Activated CD4-positive, alpha-beta T cell treated with anti-CD3 and anti-CD28 coated beads, Interleukin-2, amount 10 ng/mL, durations not matched to agents 7 days and 5 days (primary cell): Measurements from ENCODE around the gene SMYD2. TPM values are rescaled to one million over a fixed set of nuclear protein-coding genes. Genes with fewer than 3 reads are reported as not detected.
A peak's percentile ranks its signal among the peaks of the same experiment; 100 is the strongest.

Experiments
- CTCF ChIA-PET: fragments of 350-600 bp; sonication (Branson Sonifier 250); formaldehyde crosslinking; loops from one replicate; lab custom pipeline; 2021; ENCODE audit warnings: antibody characterized with exemption; lab: Charles Lee
- POLR2A ChIA-PET: fragments of 350-600 bp; sonication (Branson Sonifier 250); formaldehyde crosslinking; loops from one replicate; lab custom pipeline; 2021; ENCODE audit warnings: antibody characterized with exemption; lab: Charles Lee
- DNase-seq: peaks from one replicate; pipeline ENCODE4 v3.0.0-alpha.2; 2020
- H3K27ac Mint-ChIP-seq: one replicate; pipeline ENCODE4 v1.8.0; 2021; ENCODE audit warnings: mild to moderate bottlenecking, moderate library complexity, mixed read lengths
- H3K27me3 Mint-ChIP-seq: one replicate; pipeline ENCODE4 v1.8.0; 2021; ENCODE audit warnings: mixed read lengths
- H3K36me3 Mint-ChIP-seq: one replicate; pipeline ENCODE4 v1.8.0; 2021; ENCODE audit warnings: low read depth, mixed read lengths
- H3K4me1 Mint-ChIP-seq: one replicate; pipeline ENCODE4 v1.8.0; 2021; ENCODE audit warnings: mixed read lengths
- H3K4me3 Mint-ChIP-seq: one replicate; pipeline ENCODE4 v1.8.0; 2021; ENCODE audit warnings: mild to moderate bottlenecking, moderate library complexity, mixed read lengths
- H3K9me3 Mint-ChIP-seq: one replicate; pipeline ENCODE4 v1.8.0; 2021; ENCODE audit warnings: mixed read lengths
- total RNA-seq, 2 experiments: library from RNA; stranded (reverse); gene quantifications; one replicate each; pipeline ENCODE4 v1.2.3, GENCODE V29; 2021

Gene SMYD2
- total RNA-seq, 2 experiments from 2014 or later = 39.6 to 41.3 TPM

- Mint-ChIP-seq H3K27ac (no peak overlapping the region), H3K36me3 (no peaks in the 10 kb centered on the region), H3K4me1 (peaks cover 12% of the 10 kb centered on the region), H3K4me3 (no peak overlapping the region), H3K9me3 (no peaks in the 10 kb centered on the region), H3K27me3 (peaks cover 13% of the 10 kb centered on the region)
- ChIA-PET POLR2A (no interaction called here), CTCF (interaction anchor here (1.0 to 2.9 kb wide), 4 partner anchors 15 to 56 kb away, joined by 3 to 14 read pairs (median 4); no protein-coding TSS in a partner anchor)
- DNase-seq = no peak
Measured at GRCh38 chr1:214276786-214277185, 4.2 kb upstream of the SMYD2 start.

- CTCF ChIA-PET = interaction anchor here (0.7 to 1.5 kb wide), 5 partner anchors 14 to 51 kb away, joined by 3 to 7 read pairs (median 4); no protein-coding TSS in a partner anchor
Measured at GRCh38 chr1:214277704-214278635, 3.0 kb upstream of the SMYD2 start.

GRCh38 chr1:214280386-214281020 lies 456 bp upstream of the SMYD2 start:
- peaks cover 35% of the 10 kb centered on the region for H3K4me1 Mint-ChIP-seq
- POLR2A ChIA-PET = no interaction called here

More at GRCh38 chr1:214277704-214278635, 3.0 kb upstream of the SMYD2 start:
- H3K9me3 Mint-ChIP-seq = no peaks in the 10 kb centered on the region
- H3K27ac Mint-ChIP-seq = no peak overlapping the region
- peaks cover 23% of the 10 kb centered on the region for H3K4me1 Mint-ChIP-seq
- POLR2A ChIA-PET = no interaction called here
- no peaks in the 10 kb centered on the region for H3K36me3 Mint-ChIP-seq
- no peak overlapping the region for H3K4me3 Mint-ChIP-seq
- no peak for DNase-seq
- peaks cover 10% of the 10 kb centered on the region for H3K27me3 Mint-ChIP-seq

GRCh38 chr1:214281720-214282629 lies 1.0 kb downstream of the SMYD2 start:
- POLR2A ChIA-PET = no interaction called here
- CTCF ChIA-PET = interaction anchor here (0.9 kb wide), 1 partner anchor 10 kb away, joined by 5 read pairs; no protein-coding TSS in a partner anchor
- Mint-ChIP-seq H3K9me3 (no peaks in the 10 kb centered on the region), H3K27ac (peak overlapping the region; percentile 87), H3K4me3 (peak overlapping the region; percentile 88), H3K4me1 (peaks cover 41% of the 10 kb centered on the region), H3K27me3 (peaks cover 2% of the 10 kb centered on the region), H3K36me3 (no peaks in the 10 kb centered on the region)
- DNase-seq = no peak

More at GRCh38 chr1:214280386-214281020, 456 bp upstream of the SMYD2 start:
- Mint-ChIP-seq H3K36me3 (no peaks in the 10 kb centered on the region), H3K27me3 (peaks cover 2% of the 10 kb centered on the region), H3K9me3 (no peaks in the 10 kb centered on the region), H3K27ac (peak overlapping the region; percentile 90), H3K4me3 (peak overlapping the region; percentile 71)
- CTCF ChIA-PET = interaction anchor here (0.5 to 1.2 kb wide), 4 partner anchors 10 to 304 kb away, joined by 3 to 4 read pairs (median 3); no protein-coding TSS in a partner anchor
- peak; percentile 27 for DNase-seq

GRCh38 chr1:214282630-214283242 lies 1.8 kb downstream of the SMYD2 start:
- Mint-ChIP-seq H3K36me3 (peaks cover under 1% of the 10 kb centered on the region), H3K4me3 (peak overlapping the region; percentile 88), H3K27ac (peak overlapping the region; percentile 87), H3K27me3 (no peaks in the 10 kb centered on the region), H3K9me3 (no peaks in the 10 kb centered on the region), H3K4me1 (peaks cover 42% of the 10 kb centered on the region)
- ChIA-PET CTCF (interaction anchor here (0.9 kb wide), 1 partner anchor 9 kb away, joined by 5 read pairs; no protein-coding TSS in a partner anchor), POLR2A (no interaction called here)
- no peak for DNase-seq

- no peaks in the 10 kb centered on the region for H3K9me3 Mint-ChIP-seq
- H3K27ac Mint-ChIP-seq = no peak overlapping the region
- H3K4me1 Mint-ChIP-seq = peaks cover 38% of the 10 kb centered on the region
- H3K36me3 Mint-ChIP-seq = peaks cover 19% of the 10 kb centered on the region
- ChIA-PET POLR2A (no interaction called here), CTCF (interaction anchor here (2.4 to 2.7 kb wide), 2 partner anchors 24 to 42 kb away, joined by 7 to 11 read pairs; no protein-coding TSS in a partner anchor)
- DNase-seq = no peak
- H3K27me3 Mint-ChIP-seq = no peaks in the 10 kb centered on the region
- H3K4me3 Mint-ChIP-seq = no peak overlapping the region
Measured at GRCh38 chr1:214285610-214286440, 4.9 kb downstream of the SMYD2 start.

GRCh38 chr1:214287884-214288283 lies 6.9 kb downstream of the SMYD2 start:
- ChIA-PET POLR2A (interaction anchor here (0.6 kb wide), 1 partner anchor 543 kb away, joined by 7 read pairs; no protein-coding TSS in a partner anchor), CTCF (no interaction called here)
- no peaks in the 10 kb centered on the region for H3K9me3 Mint-ChIP-seq
- H3K4me3 Mint-ChIP-seq = no peak overlapping the region
- H3K27me3 Mint-ChIP-seq = no peaks in the 10 kb centered on the region
- peaks cover 19% of the 10 kb centered on the region for H3K36me3 Mint-ChIP-seq
- no peak overlapping the region for H3K27ac Mint-ChIP-seq
- no peak for DNase-seq
- H3K4me1 Mint-ChIP-seq = peaks cover 27% of the 10 kb centered on the region

GRCh38 chr1:214289574-214290272 lies 8.8 kb downstream of the SMYD2 start:
- H3K27me3 Mint-ChIP-seq = no peaks in the 10 kb centered on the region
- POLR2A ChIA-PET = no interaction called here
- H3K9me3 Mint-ChIP-seq = no peaks in the 10 kb centered on the region
- DNase-seq = no peak
- no peak overlapping the region for H3K4me3 Mint-ChIP-seq
- no peak overlapping the region for H3K27ac Mint-ChIP-seq
- H3K36me3 Mint-ChIP-seq = peaks cover 19% of the 10 kb centered on the region
- CTCF ChIA-PET = interaction anchor here (1.5 kb wide), 1 partner anchor 15 kb away, joined by 3 read pairs; no protein-coding TSS in a partner anchor
- peaks cover 20% of the 10 kb centered on the region for H3K4me1 Mint-ChIP-seq

- ChIA-PET CTCF (interaction anchor here (1.5 kb wide), 1 partner anchor 14 kb away, joined by 3 read pairs; no protein-coding TSS in a partner anchor), POLR2A (no interaction called here)
- no peak overlapping the region for H3K27ac Mint-ChIP-seq
- no peaks in the 10 kb centered on the region for H3K9me3 Mint-ChIP-seq
- peaks cover 19% of the 10 kb centered on the region for H3K36me3 Mint-ChIP-seq
- no peak for DNase-seq
- H3K27me3 Mint-ChIP-seq = no peaks in the 10 kb centered on the region
- peaks cover 14% of the 10 kb centered on the region for H3K4me1 Mint-ChIP-seq
- no peak overlapping the region for H3K4me3 Mint-ChIP-seq
Measured at GRCh38 chr1:214290424-214291037, 9.6 kb downstream of the SMYD2 start.

GRCh38 chr1:214292322-214292721 lies 11.4 kb downstream of the SMYD2 start:
- Mint-ChIP-seq H3K36me3 (peaks cover 19% of the 10 kb centered on the region), H3K27ac (no peak overlapping the region), H3K27me3 (no peaks in the 10 kb centered on the region), H3K9me3 (no peaks in the 10 kb centered on the region), H3K4me3 (no peak overlapping the region), H3K4me1 (peaks cover 8% of the 10 kb centered on the region)
- CTCF ChIA-PET = interaction anchor here (1.1 to 1.5 kb wide), 2 partner anchors 10 to 14 kb away, joined by 3 to 5 read pairs; no protein-coding TSS in a partner anchor
- POLR2A ChIA-PET = no interaction called here
- no peak for DNase-seq
